SK-N-SH (cell line): ENCODE results near the gene CLEC16A. TPM values are rescaled to one million over a fixed set of nuclear protein-coding genes. Genes with fewer than 3 reads are reported as not detected.
A peak's percentile ranks its signal among the peaks of the same experiment; 100 is the strongest.

Experiments used
- CTCF ChIA-PET: fragments of 300-600, 350-600 bp; formaldehyde crosslinking; extraction: SDS; loops from one replicate; lab custom pipeline; 2021; lab: Yijun Ruan, JAX
- POLR2A ChIA-PET: fragments of 350-600 bp; sonication (Branson Sonifier 250); formaldehyde crosslinking; extraction: SDS; loops from one replicate; lab custom pipeline; 2020; ENCODE audit warnings: antibody characterized with exemption, inconsistent platforms; lab: Yijun Ruan, JAX
- DNase-seq: peaks from one replicate; pipeline ENCODE4 v3.0.0; 2012
- H2AFZ ChIP-seq: fragments of 200-600 bp; sonication (generic); 2 replicates; pipeline ENCODE4 v1.8.1; 2016; ENCODE audit warnings: antibody characterized with exemption, mild to moderate bottlenecking, low read depth
- H3F3A ChIP-seq: fragments of 200-600 bp; sonication (generic); replicated peaks from 2 replicates; pipeline ENCODE3; 2016; ENCODE audit warnings: antibody characterized with exemption, mild to moderate bottlenecking; ENCODE audit not compliant: insufficient read depth
- H3K27ac ChIP-seq, 2 experiments: fragments of 200-500 bp in 1 of 2; fragments of 200-600 bp in 1 of 2; sonication (Bioruptor generic) in 1 of 2; sonication (generic), shearing (Covaris generic) in 1 of 2; 2 replicates each; pipeline versions ENCODE4 v1.5.1 to v1.6.1; 2014 to 2016; ENCODE audit warnings: low read depth in 2 of 2, inconsistent platforms in 1 of 2, low read length in 1 of 2, mild to moderate bottlenecking in 1 of 2, mixed read lengths in 1 of 2
- H3K27me3 ChIP-seq: fragments of 200-600 bp; sonication (generic), shearing (Covaris generic); 2 replicates; pipeline ENCODE4 v1.6.1; 2016; ENCODE audit warnings: mixed run types; ENCODE audit not compliant: insufficient read depth
- H3K36me3 ChIP-seq, 2 experiments: fragments of 200-500 bp in 1 of 2; fragments of 200-600 bp in 1 of 2; sonication (Bioruptor generic) in 1 of 2; sonication (generic) in 1 of 2; replicated peaks in 1 of 2; 2 replicates each; pipeline versions ENCODE3 to v1.5.1; 2014 to 2016; ENCODE audit warnings: low read length in 1 of 2, mild to moderate bottlenecking in 1 of 2; ENCODE audit not compliant: insufficient read depth in 2 of 2, control insufficient read depth in 1 of 2
- H3K4me1 ChIP-seq, 2 experiments: fragments of 200-500 bp in 1 of 2; fragments of 200-600 bp in 1 of 2; sonication (Bioruptor generic) in 1 of 2; sonication (generic), shearing (Covaris generic) in 1 of 2; 2 replicates each; pipeline versions ENCODE4 v1.5.1 to v1.6.1; 2014 to 2016; ENCODE audit warnings: low read depth in 1 of 2, low read length in 1 of 2, mixed run types in 1 of 2; ENCODE audit not compliant: insufficient read depth in 2 of 2, control insufficient read depth in 1 of 2
- H3K4me2 ChIP-seq: fragments of 200-600 bp; sonication (generic), shearing (Covaris generic); 2 replicates; pipeline ENCODE4 v1.6.1; 2017; ENCODE audit warnings: mixed run types
- H3K4me3 ChIP-seq, 2 experiments: fragments of 200-500 bp in 1 of 2; fragments of 200-600 bp in 1 of 2; sonication (Bioruptor generic) in 1 of 2; sonication (generic), shearing (Covaris generic) in 1 of 2; 2 replicates each; pipeline versions ENCODE4 v1.5.1 to v1.8.1; 2014 to 2016; ENCODE audit warnings: low read depth in 2 of 2, inconsistent platforms in 1 of 2, low read length in 1 of 2, mild to moderate bottlenecking in 1 of 2, mixed read lengths in 1 of 2, moderate library complexity in 1 of 2
- H3K79me2 ChIP-seq: fragments of 200-600 bp; sonication (generic); 2 replicates; pipeline ENCODE4 v1.8.1; 2017; ENCODE audit warnings: mild to moderate bottlenecking; ENCODE audit not compliant: insufficient read depth
- H3K9ac ChIP-seq: fragments of 200-600 bp; sonication (generic); 2 replicates; pipeline ENCODE4 v1.6.1; 2017; ENCODE audit warnings: mixed run types
- H3K9me2 ChIP-seq: fragments of 200-600 bp; sonication (generic); 2 replicates; pipeline ENCODE4 v1.6.1; 2017; ENCODE audit warnings: mixed run types
- H3K9me3 ChIP-seq: fragments of 200-600 bp; sonication (generic); 2 replicates; pipeline ENCODE4 v1.6.1; 2017; ENCODE audit warnings: mixed run types, mild to moderate bottlenecking, moderate library complexity
- H4K20me1 ChIP-seq: fragments of 200-600 bp; sonication (generic); 2 replicates; pipeline ENCODE4 v1.6.1; 2017; ENCODE audit warnings: mild to moderate bottlenecking, mixed run types; ENCODE audit not compliant: insufficient read depth
- CHD2 ChIP-seq: fragments of 150-350 bp; IDR thresholded peaks from 2 replicates; pipeline ENCODE4 v1.6.1; 2018; ENCODE audit warnings: low read length; ENCODE audit not compliant: partially characterized antibody
- ELF1 ChIP-seq: IDR thresholded peaks from 2 replicates; pipeline ENCODE4 v1.4.0; 2012
- FOSL2 ChIP-seq: IDR thresholded peaks from 2 replicates; pipeline ENCODE4 v1.4.0; 2012; ENCODE audit warnings: low read depth, mild to moderate bottlenecking, moderate library complexity, borderline replicate concordance
- MXI1 ChIP-seq: IDR thresholded peaks from 2 replicates; pipeline ENCODE4 v1.6.1; 2012; ENCODE audit warnings: mild to moderate bottlenecking, low read depth, low read length, improper control_type of control experiment
- NFIC ChIP-seq: IDR thresholded peaks from 2 replicates; pipeline ENCODE4 v1.4.0; 2012; ENCODE audit warnings: borderline replicate concordance
- NRF1 ChIP-seq: IDR thresholded peaks from 2 replicates; pipeline ENCODE4 v1.6.1; 2012; ENCODE audit warnings: low read depth, mild to moderate bottlenecking, low read length
- RFX5 ChIP-seq: IDR thresholded peaks from 2 replicates; pipeline ENCODE4 v1.6.1; 2012; ENCODE audit warnings: mild to moderate bottlenecking, improper control_type of control experiment, low read length
- SMC3 ChIP-seq: IDR thresholded peaks from 2 replicates; pipeline ENCODE4 v1.6.1; 2012; ENCODE audit warnings: low read depth, low read length, improper control_type of control experiment
- TAF1 ChIP-seq: IDR thresholded peaks from 2 replicates; pipeline ENCODE4 v1.6.1; 2012; ENCODE audit warnings: low read depth, mild to moderate bottlenecking, low read length, moderate library complexity, borderline replicate concordance
- WGBS: methylation state at CpG from one replicate; pipeline ENCODE4 v1.1.6; 2017; ENCODE audit warnings: low lambda C conversion rate; 5-methylcytosine and 5-hydroxymethylcytosine counted together
- polyA plus RNA-seq, 3 experiments: library from polyadenylated mRNA; depleted of rRNA; stranded (reverse); fragments of >200 nt; gene quantifications; 2 replicates each; pipeline ENCODE4 v1.2.3, GENCODE V29; 2012
- TF ChIP-seq, protein P1 (sequence below): IDR thresholded peaks from 2 replicates; pipeline ENCODE4; 2012
- TF ChIP-seq, protein P2 (sequence below): IDR thresholded peaks from 2 replicates; pipeline ENCODE4 v1.4.0; 2012; ENCODE audit warnings: low read depth, borderline replicate concordance
- TF ChIP-seq, protein P3 (sequence below): fragments of 150-350 bp; IDR thresholded peaks from 2 replicates; pipeline ENCODE4 v1.6.1; 2016; ENCODE audit warnings: mild to moderate bottlenecking, low read depth, low read length
- TF ChIP-seq, protein P4 (sequence below): fragments of 200-600 bp; sonication (generic); IDR thresholded peaks from 2 replicates; pipeline ENCODE4 v1.6.1; 2017; ENCODE audit warnings: antibody characterized with exemption, mild to moderate bottlenecking, moderate library complexity
- TF ChIP-seq, protein P5 (sequence below): fragments of 150-350 bp; IDR thresholded peaks from 2 replicates; pipeline ENCODE4 v1.6.1; 2017; ENCODE audit warnings: antibody characterized with exemption, low read length, low read depth, borderline replicate concordance

Gene CLEC16A
- polyA plus RNA-seq, 1 of the 3 experiments (the other 2 are of a cell fraction), result 13.7 TPM

DNA sequence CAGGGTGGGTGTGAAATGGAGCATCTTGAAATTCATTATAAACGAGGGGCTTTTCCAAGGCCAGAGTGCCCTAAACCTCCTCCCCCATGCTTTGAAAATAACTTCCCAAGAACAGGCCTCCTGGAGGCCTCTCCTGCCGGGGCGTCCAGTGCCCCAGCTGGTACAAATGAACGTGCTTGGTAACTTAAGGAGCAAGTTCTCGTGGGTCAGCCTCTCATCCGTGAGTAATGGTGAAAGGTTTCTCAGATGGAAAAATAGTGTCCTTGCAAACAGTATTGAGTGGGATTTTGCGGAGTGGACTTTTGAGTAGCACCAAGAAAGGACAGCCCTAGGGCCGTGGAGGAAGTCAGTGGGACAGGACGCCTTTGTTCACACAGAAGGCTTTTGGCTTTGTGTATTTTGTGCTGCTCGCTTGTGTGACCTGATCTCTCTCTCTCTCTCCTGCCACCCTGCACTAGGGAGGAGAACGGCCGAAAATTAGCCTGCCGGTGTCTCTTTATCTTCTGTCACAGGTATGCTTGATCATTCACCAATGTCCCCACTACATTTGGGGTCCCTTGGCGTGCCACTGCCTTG is 34.6 kb downstream of the CLEC16A start:
- no peak for DNase-seq
- H3K36me3 ChIP-seq, result peaks cover 27 to 43% of the 10 kb centered on the region in 2 experiments
- CTCF ChIA-PET, result interaction anchor here (0.8 to 2.2 kb wide), 3 partner anchors 8 to 277 kb away, joined by 3 to 16 read pairs (median 3); partner anchors contain the start of gene SOCS1

More for the DNA sequence above, 34.6 kb downstream of the CLEC16A start:
- H3K27me3 ChIP-seq, result no peaks in the 10 kb centered on the region
- no peak overlapping the region for H2AFZ ChIP-seq
- TF ChIP-seq, protein P1, sequence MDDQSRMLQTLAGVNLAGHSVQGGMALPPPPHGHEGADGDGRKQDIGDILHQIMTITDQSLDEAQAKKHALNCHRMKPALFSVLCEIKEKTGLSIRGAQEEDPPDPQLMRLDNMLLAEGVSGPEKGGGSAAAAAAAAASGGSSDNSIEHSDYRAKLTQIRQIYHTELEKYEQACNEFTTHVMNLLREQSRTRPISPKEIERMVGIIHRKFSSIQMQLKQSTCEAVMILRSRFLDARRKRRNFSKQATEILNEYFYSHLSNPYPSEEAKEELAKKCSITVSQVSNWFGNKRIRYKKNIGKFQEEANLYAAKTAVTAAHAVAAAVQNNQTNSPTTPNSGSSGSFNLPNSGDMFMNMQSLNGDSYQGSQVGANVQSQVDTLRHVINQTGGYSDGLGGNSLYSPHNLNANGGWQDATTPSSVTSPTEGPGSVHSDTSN, result no peak
- TF ChIP-seq NFIC, result no peak
- no peak for TF ChIP-seq FOSL2
- no peak for TF ChIP-seq RFX5
- TF ChIP-seq SMC3, result no peak
- TF ChIP-seq, protein P2, sequence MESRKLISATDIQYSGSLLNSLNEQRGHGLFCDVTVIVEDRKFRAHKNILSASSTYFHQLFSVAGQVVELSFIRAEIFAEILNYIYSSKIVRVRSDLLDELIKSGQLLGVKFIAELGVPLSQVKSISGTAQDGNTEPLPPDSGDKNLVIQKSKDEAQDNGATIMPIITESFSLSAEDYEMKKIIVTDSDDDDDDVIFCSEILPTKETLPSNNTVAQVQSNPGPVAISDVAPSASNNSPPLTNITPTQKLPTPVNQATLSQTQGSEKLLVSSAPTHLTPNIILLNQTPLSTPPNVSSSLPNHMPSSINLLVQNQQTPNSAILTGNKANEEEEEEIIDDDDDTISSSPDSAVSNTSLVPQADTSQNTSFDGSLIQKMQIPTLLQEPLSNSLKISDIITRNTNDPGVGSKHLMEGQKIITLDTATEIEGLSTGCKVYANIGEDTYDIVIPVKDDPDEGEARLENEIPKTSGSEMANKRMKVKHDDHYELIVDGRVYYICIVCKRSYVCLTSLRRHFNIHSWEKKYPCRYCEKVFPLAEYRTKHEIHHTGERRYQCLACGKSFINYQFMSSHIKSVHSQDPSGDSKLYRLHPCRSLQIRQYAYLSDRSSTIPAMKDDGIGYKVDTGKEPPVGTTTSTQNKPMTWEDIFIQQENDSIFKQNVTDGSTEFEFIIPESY, result no peak
- TF ChIP-seq, protein P3, sequence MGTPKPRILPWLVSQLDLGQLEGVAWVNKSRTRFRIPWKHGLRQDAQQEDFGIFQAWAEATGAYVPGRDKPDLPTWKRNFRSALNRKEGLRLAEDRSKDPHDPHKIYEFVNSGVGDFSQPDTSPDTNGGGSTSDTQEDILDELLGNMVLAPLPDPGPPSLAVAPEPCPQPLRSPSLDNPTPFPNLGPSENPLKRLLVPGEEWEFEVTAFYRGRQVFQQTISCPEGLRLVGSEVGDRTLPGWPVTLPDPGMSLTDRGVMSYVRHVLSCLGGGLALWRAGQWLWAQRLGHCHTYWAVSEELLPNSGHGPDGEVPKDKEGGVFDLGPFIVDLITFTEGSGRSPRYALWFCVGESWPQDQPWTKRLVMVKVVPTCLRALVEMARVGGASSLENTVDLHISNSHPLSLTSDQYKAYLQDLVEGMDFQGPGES, result no peak
- no peak for TF ChIP-seq CHD2
- TF ChIP-seq, protein P4, sequence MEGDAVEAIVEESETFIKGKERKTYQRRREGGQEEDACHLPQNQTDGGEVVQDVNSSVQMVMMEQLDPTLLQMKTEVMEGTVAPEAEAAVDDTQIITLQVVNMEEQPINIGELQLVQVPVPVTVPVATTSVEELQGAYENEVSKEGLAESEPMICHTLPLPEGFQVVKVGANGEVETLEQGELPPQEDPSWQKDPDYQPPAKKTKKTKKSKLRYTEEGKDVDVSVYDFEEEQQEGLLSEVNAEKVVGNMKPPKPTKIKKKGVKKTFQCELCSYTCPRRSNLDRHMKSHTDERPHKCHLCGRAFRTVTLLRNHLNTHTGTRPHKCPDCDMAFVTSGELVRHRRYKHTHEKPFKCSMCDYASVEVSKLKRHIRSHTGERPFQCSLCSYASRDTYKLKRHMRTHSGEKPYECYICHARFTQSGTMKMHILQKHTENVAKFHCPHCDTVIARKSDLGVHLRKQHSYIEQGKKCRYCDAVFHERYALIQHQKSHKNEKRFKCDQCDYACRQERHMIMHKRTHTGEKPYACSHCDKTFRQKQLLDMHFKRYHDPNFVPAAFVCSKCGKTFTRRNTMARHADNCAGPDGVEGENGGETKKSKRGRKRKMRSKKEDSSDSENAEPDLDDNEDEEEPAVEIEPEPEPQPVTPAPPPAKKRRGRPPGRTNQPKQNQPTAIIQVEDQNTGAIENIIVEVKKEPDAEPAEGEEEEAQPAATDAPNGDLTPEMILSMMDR, result no peak
- TF ChIP-seq, protein P5, sequence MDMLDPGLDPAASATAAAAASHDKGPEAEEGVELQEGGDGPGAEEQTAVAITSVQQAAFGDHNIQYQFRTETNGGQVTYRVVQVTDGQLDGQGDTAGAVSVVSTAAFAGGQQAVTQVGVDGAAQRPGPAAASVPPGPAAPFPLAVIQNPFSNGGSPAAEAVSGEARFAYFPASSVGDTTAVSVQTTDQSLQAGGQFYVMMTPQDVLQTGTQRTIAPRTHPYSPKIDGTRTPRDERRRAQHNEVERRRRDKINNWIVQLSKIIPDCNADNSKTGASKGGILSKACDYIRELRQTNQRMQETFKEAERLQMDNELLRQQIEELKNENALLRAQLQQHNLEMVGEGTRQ, result no peak
- no peak for TF ChIP-seq NRF1
- TF ChIP-seq ELF1, result no peak
- no peak for TF ChIP-seq MXI1
- TF ChIP-seq TAF1, result no peak
- H3K4me3 ChIP-seq, result no peak overlapping the region
- no peaks in the 10 kb centered on the region for H4K20me1 ChIP-seq
- no peak overlapping the region for H3K9ac ChIP-seq
- no peak overlapping the region for H3K4me2 ChIP-seq
- 91% methylated on average over 12 of the region's 14 CpGs for WGBS
- peaks cover 0 to 11% of the 10 kb centered on the region in 2 experiments; a peak in 2 of 4 replicates for H3K4me1 ChIP-seq
- no peaks in the 10 kb centered on the region for H3K9me2 ChIP-seq
- POLR2A ChIA-PET, result no interaction called here
- no peaks in the 10 kb centered on the region for H3K9me3 ChIP-seq
- H3K27ac ChIP-seq, result peak overlapping the region in 1 of 2 experiments; percentile 30; a peak in 1 of 4 replicates
- H3K79me2 ChIP-seq, result no peaks in the 10 kb centered on the region
- no peaks in the 10 kb centered on the region for H3F3A ChIP-seq
